GM21576 (cell line): ENCODE data around the gene ENOX2.

Experiments used
- ATAC-seq: cut with Tn5 transposase; IDR thresholded peaks from one replicate; pipeline ENCODE4 v1.9.1; 2021; ENCODE audit warnings: mild to moderate bottlenecking, moderate library complexity; ENCODE audit not compliant: unreplicated experiment

ENOX2 gene

GRCh38 chrX:130704053-130705038 is 198.7 kb downstream of the ENOX2 start:
- no peak for ATAC-seq

GRCh38 chrX:130702867-130703707 is 199.9 kb downstream of the ENOX2 start:
- no peak for ATAC-seq

GRCh38 chrX:130700629-130701028 is 202.4 kb downstream of the ENOX2 start:
- no peak for ATAC-seq

- ATAC-seq, result no peak
Measured at GRCh38 chrX:130699618-130700017, 203.4 kb downstream of the ENOX2 start.

- no peak for ATAC-seq
Measured at GRCh38 chrX:130696542-130696941, 206.5 kb downstream of the ENOX2 start.

- ATAC-seq, result no peak
Measured at GRCh38 chrX:130695931-130696330, 207.1 kb downstream of the ENOX2 start.

- no peak for ATAC-seq
Measured at GRCh38 chrX:130694983-130695382, 208.0 kb downstream of the ENOX2 start.

GRCh38 chrX:130691576-130691975 is 211.4 kb downstream of the ENOX2 start:
- ATAC-seq, result no peak

- no peak for ATAC-seq
Measured at GRCh38 chrX:130688360-130688759, 214.6 kb downstream of the ENOX2 start.

- no peak for ATAC-seq
Measured at GRCh38 chrX:130682990-130683389, 220.0 kb downstream of the ENOX2 start.

GRCh38 chrX:130680164-130681035 is 222.6 kb downstream of the ENOX2 start:
- no peak for ATAC-seq

- ATAC-seq, result no peak
Measured at GRCh38 chrX:130676861-130677260, 226.1 kb downstream of the ENOX2 start.

GRCh38 chrX:130672214-130672613 is 230.8 kb downstream of the ENOX2 start:
- ATAC-seq, result no peak

GRCh38 chrX:130669233-130669632 is 233.8 kb downstream of the ENOX2 start:
- no peak for ATAC-seq

- ATAC-seq, result no peak
Measured at GRCh38 chrX:130665263-130665662, 237.7 kb downstream of the ENOX2 start.

GRCh38 chrX:130658310-130658709 is 244.7 kb downstream of the ENOX2 start:
- no peak for ATAC-seq

- ATAC-seq, result no peak
Measured at GRCh38 chrX:130654409-130654950, 248.5 kb downstream of the ENOX2 start.

GRCh38 chrX:130652824-130653578 is 250.0 kb downstream of the ENOX2 start:
- no peak for ATAC-seq

GRCh38 chrX:130649738-130650137 is 253.3 kb downstream of the ENOX2 start:
- ATAC-seq, result no peak

- no peak for ATAC-seq
Measured at GRCh38 chrX:130647468-130647867, 255.5 kb downstream of the ENOX2 start.
